ENCODE results near the gene AFF1.
"Not testable (repeated sequence)": the region's sequence is repeated elsewhere in the genome, so short reads cannot be mapped to it uniquely, and the experiment has no call there.

Gene AFF1

DNA sequence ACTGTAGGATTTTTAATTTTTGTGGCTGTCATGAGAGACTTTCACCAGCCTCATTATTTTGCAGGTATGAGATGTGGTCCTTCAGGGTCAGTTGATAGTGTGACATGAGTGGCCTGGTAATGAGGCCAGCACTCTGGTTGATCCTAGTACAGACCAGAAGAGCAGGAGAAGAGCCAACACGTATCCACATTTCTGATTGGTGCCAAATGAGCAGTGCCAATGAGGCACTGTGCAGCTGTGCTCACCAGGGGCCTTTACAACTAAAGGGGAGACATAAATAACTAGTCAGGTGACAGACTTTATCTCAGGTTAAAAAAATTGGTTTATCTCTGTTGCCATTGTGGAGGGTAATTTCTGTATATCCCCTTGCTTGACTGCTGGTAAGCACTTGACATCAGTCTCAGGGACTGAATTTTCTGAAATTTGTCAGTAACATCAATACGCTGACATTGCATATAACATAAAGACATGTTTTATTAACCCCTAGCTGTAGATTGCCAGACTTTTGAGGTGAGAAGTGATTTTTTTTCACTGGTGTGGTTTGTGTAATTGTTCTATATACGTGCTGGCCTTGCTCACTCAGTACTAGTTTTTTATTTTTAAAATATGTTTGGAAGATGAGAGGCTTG, 101.2 kb downstream of the AFF1 start:
- no peak for DNase-seq (ENCODE audit: low read depth, low spot score)

DNA sequence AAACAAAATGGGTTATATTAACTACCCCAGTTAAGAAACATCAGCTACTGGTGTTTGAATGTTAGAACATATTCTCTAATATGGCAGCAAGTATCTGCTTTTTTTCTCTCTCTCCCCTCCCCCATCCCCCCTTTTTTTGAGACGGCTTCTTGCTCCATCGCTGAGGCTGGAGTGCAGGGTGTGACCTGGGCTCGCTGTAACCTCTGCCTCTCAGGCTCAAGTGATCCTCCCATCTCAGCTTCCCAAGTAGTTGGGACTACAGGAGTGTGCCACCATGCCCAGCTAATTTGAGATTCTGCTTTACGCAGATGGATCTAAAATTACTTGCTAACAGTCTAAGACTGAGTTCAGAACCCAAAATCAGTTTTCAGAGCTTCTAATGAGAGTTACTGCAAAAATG, 101.9 kb downstream of the AFF1 start:
- no peak for DNase-seq (ENCODE audit: low read depth, low spot score)

- not testable (repeated sequence) for DNase-seq (ENCODE audit: low read depth, low spot score)
Measured at GRCh38 chr4:87037171-87037570, 102.4 kb downstream of the AFF1 start.

GRCh38 chr4:87037671-87038334, 103.0 kb downstream of the AFF1 start:
- DNase-seq (ENCODE audit: low read depth, low spot score): no peak

GRCh38 chr4:87038837-87039615, 104.2 kb downstream of the AFF1 start:
- DNase-seq (ENCODE audit: low read depth, low spot score): peak; percentile 82

DNA sequence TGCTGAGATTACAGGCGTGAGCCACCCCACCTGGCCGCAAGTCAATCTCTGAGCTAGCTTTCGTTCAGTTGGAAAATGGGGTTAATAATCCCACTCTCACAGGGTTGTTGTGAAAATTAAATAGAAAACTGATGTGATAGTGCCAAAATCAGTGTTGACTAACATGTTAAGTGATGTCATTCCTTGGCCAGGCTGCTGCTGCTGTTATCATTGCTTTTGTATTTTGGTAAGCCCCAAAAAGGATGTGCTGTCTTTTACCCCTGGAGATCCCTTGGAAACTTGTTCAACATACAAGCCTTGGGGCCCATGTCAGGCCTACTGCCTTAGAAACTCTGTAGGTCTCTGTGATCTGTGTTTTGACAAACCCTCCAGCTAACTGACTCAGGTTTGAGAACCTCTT, 106.3 kb downstream of the AFF1 start:
- DNase-seq (ENCODE audit: low read depth, low spot score): no peak

DNA sequence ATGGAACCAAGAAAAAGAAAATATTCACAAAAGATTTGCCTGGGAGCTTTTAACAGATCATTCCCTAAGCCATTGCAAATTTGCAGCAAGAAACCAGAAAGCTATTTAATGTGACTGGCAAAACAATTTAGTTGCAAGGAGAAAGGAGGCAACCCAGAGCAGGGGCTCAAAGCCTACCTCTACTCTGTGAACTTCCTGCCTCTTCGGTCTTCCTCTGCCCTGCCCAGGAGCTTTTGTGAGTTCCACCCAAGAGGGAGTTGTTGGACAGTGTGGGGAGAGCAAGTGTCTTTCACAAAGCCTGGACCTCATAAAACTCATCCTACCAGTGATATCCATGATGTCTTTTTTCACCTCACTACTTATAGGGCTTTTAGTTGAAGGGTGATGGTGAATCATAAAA, 107.4 kb downstream of the AFF1 start:
- DNase-seq (ENCODE audit: low read depth, low spot score): no peak

DNA sequence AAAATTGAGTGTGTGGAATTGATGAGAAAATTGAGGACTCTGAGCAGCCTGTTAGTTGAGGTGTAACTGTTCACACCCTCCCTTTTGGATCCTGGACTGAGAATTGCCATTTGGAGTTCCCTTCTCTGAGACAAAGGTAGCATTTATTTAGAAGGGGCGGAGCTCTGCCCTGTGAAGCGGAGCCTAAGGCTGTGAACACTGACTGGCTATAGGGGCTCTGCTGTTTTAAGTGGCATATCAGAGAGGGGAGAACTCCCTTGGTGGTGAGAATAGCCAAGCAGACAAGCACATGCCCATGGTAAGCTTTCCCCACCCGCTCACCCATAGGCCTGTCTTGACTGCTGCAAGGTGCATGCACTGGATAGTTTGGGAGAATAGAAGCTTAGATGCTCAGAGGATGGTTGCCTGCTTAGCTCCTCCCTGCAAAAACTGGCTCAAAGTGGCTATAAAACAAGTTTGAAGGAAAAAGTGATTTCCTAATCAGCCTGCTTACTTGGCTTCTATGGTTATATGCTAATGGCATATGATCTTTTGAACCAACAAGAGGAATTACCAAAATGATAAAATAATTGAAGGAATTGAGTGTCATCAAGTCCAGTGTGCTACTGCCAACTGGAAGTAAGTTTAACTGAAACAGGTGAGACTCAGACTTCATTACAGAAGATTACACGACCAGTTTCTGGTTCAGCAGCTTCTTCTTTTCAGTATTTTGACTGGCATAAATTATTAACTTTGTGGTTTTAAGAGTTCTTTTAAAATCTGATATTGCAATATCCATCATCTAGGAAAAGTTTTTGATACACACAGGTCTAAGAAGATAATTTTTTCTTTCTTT, 108.4 kb downstream of the AFF1 start:
- peak; percentile 56 for DNase-seq (ENCODE audit: low read depth, low spot score)

DNA sequence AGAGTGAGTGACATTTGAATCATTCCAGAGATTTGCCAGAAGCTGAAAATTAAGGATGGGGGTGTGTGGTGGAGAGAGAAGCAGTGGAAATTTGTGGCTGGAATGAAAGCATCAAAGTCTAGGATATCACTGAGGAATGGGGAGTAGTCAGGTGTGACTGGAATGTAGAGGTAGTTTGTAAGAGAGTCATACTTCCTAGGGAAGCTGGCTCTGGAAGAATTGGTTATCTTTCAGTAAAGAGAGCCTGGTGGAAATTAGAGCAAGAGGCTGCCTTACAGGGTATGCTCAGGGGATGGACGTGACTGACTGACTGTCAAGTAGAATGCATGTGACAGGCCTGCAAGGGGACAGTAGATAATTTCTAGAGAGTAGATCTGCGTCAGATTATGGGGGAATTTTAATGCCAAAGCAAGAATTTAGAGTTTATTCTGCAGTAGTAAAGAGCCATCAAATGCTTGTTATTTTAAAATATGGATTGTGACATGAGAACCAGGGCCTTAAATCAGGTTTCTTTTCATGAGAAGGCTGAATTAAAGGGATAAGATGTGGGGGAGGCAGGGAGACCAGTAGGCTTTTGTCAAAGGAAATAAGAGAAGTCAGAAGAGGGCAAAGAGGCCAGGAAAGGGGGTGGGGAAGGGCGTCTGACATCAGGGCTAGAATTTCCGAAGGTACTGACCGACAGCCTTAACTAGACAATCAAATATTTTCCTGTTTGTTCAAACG, 109.9 kb downstream of the AFF1 start:
- DNase-seq (ENCODE audit: low read depth, low spot score): no peak

GRCh38 chr4:87045234-87045558, 110.4 kb downstream of the AFF1 start:
- no peak for DNase-seq (ENCODE audit: low read depth, low spot score)

GRCh38 chr4:87045659-87046058, 110.8 kb downstream of the AFF1 start:
- DNase-seq (ENCODE audit: low read depth, low spot score): no peak

DNA sequence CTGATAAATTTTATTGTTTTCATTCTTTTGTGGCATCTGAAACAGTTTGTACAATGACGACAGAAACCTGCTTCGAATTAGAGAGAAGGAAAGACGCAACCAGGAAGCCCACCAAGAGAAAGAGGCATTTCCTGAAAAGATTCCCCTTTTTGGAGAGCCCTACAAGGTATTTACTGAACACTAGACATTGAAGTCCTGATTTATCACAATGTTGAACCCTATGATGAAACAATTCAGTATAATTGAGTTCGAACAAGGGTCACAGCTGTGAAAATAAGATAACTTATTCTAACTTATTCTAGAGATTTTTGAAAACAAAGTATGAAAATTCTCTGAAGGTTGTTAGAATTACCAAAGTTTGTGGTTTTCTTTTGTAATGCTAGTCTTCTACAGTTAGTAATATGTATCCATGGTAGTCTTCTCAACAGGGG, 111.3 kb downstream of the AFF1 start:
- DNase-seq (ENCODE audit: low read depth, low spot score): no peak

GRCh38 chr4:87047281-87047798, 112.5 kb downstream of the AFF1 start:
- no peak for DNase-seq (ENCODE audit: low read depth, low spot score)

- no peak for DNase-seq (ENCODE audit: low read depth, low spot score)
Measured at GRCh38 chr4:87049508-87049907, 114.7 kb downstream of the AFF1 start.

- DNase-seq (ENCODE audit: low read depth, low spot score): no peak
Measured at GRCh38 chr4:87050596-87050995, 115.8 kb downstream of the AFF1 start.

- no peak for DNase-seq (ENCODE audit: low read depth, low spot score)
Measured at GRCh38 chr4:87051121-87051713, 116.4 kb downstream of the AFF1 start.

- DNase-seq (ENCODE audit: low read depth, low spot score): no peak
Measured at GRCh38 chr4:87052615-87053014, 117.8 kb downstream of the AFF1 start.

- DNase-seq (ENCODE audit: low read depth, low spot score): no peak
Measured at GRCh38 chr4:87053176-87053658, 118.4 kb downstream of the AFF1 start.

GRCh38 chr4:87053802-87054767, 119.3 kb downstream of the AFF1 start:
- DNase-seq (ENCODE audit: low read depth, low spot score): no peak

All from ELF-1 (cell line).